ENCODE measurements around the gene HLF. TPM values are rescaled to one million over a fixed set of nuclear protein-coding genes. Genes with fewer than 3 reads are reported as not detected.

Gene HLF
- polyA plus RNA-seq, 3 donors: not detected

- no peak for TF ChIP-seq CTCF (IDR thresholded peaks at IDR 0.05)
- DNase-seq: no peak
- Histone ChIP-seq H3K36me3 (replicated peaks in 1 of 2; ENCODE audit: control insufficient read depth in 1 of 2, insufficient read depth in 2 of 2, low read length in 2 of 2) (no peaks in the 10 kb centered on the region), H2AFZ (ENCODE audit: insufficient read depth, low read depth, low read length, poor library complexity, severe bottlenecking) (no peak overlapping the region), H3K79me2 (ENCODE audit: insufficient read depth, low read length) (no peaks in the 10 kb centered on the region), H3K27ac (ENCODE audit: low read depth in 1 of 2, low read length in 2 of 2) (no peak overlapping the region), H3K4me3 (replicated peaks in 1 of 3; ENCODE audit: low read depth in 2 of 3, low read length in 3 of 3) (no peak overlapping the region), H3K9me3 (replicated peaks in 1 of 2; ENCODE audit: control insufficient read depth in 1 of 2, insufficient read depth in 1 of 2, low read length in 2 of 2) (no peaks in the 10 kb centered on the region), H3K27me3 (ENCODE audit: control insufficient read depth in 2 of 2, insufficient read depth in 2 of 2, low read length in 2 of 2) (no peaks in the 10 kb centered on the region), H4K20me1 (ENCODE audit: insufficient read depth, low read length) (no peaks in the 10 kb centered on the region), H3K9ac (ENCODE audit: insufficient read depth, low read length, poor library complexity, severe bottlenecking) (no peak overlapping the region), H3K4me2 (replicated peaks; ENCODE audit: extremely low read depth, low read length, poor library complexity, severe bottlenecking) (no peak overlapping the region), H3K4me1 (ENCODE audit: control insufficient read depth in 1 of 2, insufficient read depth in 2 of 2, low read length in 2 of 2) (no peaks in the 10 kb centered on the region)
- no peak overlapping the region for H3K27ac Mint-ChIP-seq
- no peaks in the 10 kb centered on the region for H3K4me1 Mint-ChIP-seq
- intact Hi-C loops (cut with micrococcal nuclease): no loop called here
- peaks cover 0 to 3% (median 0%) of the 10 kb centered on the region in 7 donors for H3K9me3 Mint-ChIP-seq
- peaks cover 0 to 3% (median 2%) of the 10 kb centered on the region in 3 donors for H3K27me3 Mint-ChIP-seq (ENCODE audit: low read depth in 3 of 3)
- H3K36me3 Mint-ChIP-seq: no peaks in the 10 kb centered on the region
- no peak overlapping the region for H3K4me3 Mint-ChIP-seq
Measured at GRCh38 chr17:55335625-55336024, 70.9 kb downstream of the HLF start.

- no CpG with 5 or more reads among the region's 2 CpGs for WGBS (ENCODE audit: insufficient coverage)
- no peaks in the 10 kb centered on the region for H4K20me1 ChIP-seq (ENCODE audit: insufficient read depth, low read length)
- H3K4me2 ChIP-seq (replicated peaks; ENCODE audit: extremely low read depth, low read length, poor library complexity, severe bottlenecking): no peak overlapping the region
- Mint-ChIP-seq H3K9me3 (peaks cover 0 to 3% (median 0%) of the 10 kb centered on the region in 7 donors), H3K4me1 (no peaks in the 10 kb centered on the region), H3K27ac (peak overlapping the region in 1 of 7 donors; percentile 70), H3K27me3 (ENCODE audit: low read depth in 3 of 3) (peaks cover 0 to 3% (median 2%) of the 10 kb centered on the region in 3 donors), H3K36me3 (no peaks in the 10 kb centered on the region), H3K4me3 (no peak overlapping the region)
- H3K9ac ChIP-seq (ENCODE audit: insufficient read depth, low read length, poor library complexity, severe bottlenecking): no peak overlapping the region
- no peak overlapping the region for H2AFZ ChIP-seq (ENCODE audit: insufficient read depth, low read depth, low read length, poor library complexity, severe bottlenecking)
- H3K4me1 ChIP-seq (ENCODE audit: control insufficient read depth in 1 of 2, insufficient read depth in 2 of 2, low read length in 2 of 2): no peaks in the 10 kb centered on the region
- no peaks in the 10 kb centered on the region for H3K79me2 ChIP-seq (ENCODE audit: insufficient read depth, low read length)
- H3K4me3 ChIP-seq (replicated peaks in 1 of 3; ENCODE audit: low read depth in 2 of 3, low read length in 3 of 3): no peak overlapping the region
- intact Hi-C loops (cut with micrococcal nuclease): no loop called here
- no peaks in the 10 kb centered on the region for H3K36me3 ChIP-seq (replicated peaks in 1 of 2; ENCODE audit: control insufficient read depth in 1 of 2, insufficient read depth in 2 of 2, low read length in 2 of 2)
- no peaks in the 10 kb centered on the region for H3K9me3 ChIP-seq (replicated peaks in 1 of 2; ENCODE audit: control insufficient read depth in 1 of 2, insufficient read depth in 1 of 2, low read length in 2 of 2)
- H3K27me3 ChIP-seq (ENCODE audit: control insufficient read depth in 2 of 2, insufficient read depth in 2 of 2, low read length in 2 of 2): no peaks in the 10 kb centered on the region
- TF ChIP-seq CTCF (IDR thresholded peaks at IDR 0.05): no peak
- no peak for DNase-seq
- no peak overlapping the region for H3K27ac ChIP-seq (ENCODE audit: low read depth in 1 of 2, low read length in 2 of 2)
Measured at GRCh38 chr17:55336426-55336825, 71.7 kb downstream of the HLF start.

Data from CD14-positive monocyte (primary cell).